WI38 (cell line): ENCODE measurements around the gene PALD1.
A peak's percentile ranks its signal among the peaks of the same experiment; 100 is the strongest.

ENCODE experiments used
- H3K4me3 ChIP-seq: 2 replicates; pipeline ENCODE4 v1.5.1; 2011; ENCODE audit warnings: low read depth, mild to moderate bottlenecking, control low read depth, low read length
- TF ChIP-seq, protein P1 (sequence below): IDR thresholded peaks from 2 replicates; pipeline ENCODE4 v1.5.1; 2012; ENCODE audit warnings: low read depth, mild to moderate bottlenecking, control low read depth, low read length

Gene PALD1

GRCh38 chr10:70552586-70552985 is 74.0 kb downstream of the PALD1 start:
- H3K4me3 ChIP-seq, result no peak overlapping the region
- TF ChIP-seq, protein P1, sequence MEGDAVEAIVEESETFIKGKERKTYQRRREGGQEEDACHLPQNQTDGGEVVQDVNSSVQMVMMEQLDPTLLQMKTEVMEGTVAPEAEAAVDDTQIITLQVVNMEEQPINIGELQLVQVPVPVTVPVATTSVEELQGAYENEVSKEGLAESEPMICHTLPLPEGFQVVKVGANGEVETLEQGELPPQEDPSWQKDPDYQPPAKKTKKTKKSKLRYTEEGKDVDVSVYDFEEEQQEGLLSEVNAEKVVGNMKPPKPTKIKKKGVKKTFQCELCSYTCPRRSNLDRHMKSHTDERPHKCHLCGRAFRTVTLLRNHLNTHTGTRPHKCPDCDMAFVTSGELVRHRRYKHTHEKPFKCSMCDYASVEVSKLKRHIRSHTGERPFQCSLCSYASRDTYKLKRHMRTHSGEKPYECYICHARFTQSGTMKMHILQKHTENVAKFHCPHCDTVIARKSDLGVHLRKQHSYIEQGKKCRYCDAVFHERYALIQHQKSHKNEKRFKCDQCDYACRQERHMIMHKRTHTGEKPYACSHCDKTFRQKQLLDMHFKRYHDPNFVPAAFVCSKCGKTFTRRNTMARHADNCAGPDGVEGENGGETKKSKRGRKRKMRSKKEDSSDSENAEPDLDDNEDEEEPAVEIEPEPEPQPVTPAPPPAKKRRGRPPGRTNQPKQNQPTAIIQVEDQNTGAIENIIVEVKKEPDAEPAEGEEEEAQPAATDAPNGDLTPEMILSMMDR, result no peak

- TF ChIP-seq, protein P1, result no peak
- no peak overlapping the region for H3K4me3 ChIP-seq
These were observed 76.8 kb downstream of the PALD1 start for GRCh38 chr10:70555371-70555770.

DNA sequence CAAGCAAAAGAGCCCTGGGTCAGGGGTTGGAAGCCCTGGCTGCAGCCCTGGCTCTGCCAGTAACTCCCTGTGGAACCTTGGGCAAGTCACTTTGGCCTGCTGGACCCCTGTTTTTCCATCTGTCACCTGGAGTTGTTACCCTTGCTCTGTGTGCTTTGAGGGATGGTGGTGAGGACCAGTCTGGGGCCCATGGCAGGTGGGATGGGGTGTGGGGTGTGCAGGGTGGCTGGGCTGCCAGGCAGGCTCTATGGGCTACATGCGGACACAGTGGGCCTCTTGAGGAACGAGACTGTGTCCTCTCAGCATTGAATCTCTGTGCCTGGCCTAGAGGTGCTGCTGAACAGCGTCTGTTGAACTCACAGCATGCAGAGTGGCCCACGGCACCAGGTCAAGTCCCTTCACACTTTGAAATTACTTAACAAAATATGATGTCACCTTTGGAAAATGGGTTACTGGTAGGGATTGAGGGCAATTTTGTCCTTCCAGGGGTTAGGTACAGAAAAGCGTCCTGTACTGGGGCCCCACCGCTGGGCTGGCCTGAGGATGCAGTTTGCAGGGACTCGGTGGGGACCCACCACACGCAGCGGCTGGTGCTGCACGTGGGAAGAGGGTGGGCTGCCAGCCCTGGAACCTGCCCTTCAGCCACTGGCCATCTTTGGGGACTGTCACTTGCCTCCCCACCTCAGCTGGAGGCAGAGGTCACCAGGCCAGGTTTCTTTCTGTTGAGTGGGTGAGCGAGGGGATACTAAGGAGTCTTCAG is 78.7 kb downstream of the PALD1 start:
- no peak overlapping the region for H3K4me3 ChIP-seq
- TF ChIP-seq, protein P1, result no peak

GRCh38 chr10:70557876-70558275 is 79.3 kb downstream of the PALD1 start:
- TF ChIP-seq, protein P1, result no peak
- no peak overlapping the region for H3K4me3 ChIP-seq

DNA sequence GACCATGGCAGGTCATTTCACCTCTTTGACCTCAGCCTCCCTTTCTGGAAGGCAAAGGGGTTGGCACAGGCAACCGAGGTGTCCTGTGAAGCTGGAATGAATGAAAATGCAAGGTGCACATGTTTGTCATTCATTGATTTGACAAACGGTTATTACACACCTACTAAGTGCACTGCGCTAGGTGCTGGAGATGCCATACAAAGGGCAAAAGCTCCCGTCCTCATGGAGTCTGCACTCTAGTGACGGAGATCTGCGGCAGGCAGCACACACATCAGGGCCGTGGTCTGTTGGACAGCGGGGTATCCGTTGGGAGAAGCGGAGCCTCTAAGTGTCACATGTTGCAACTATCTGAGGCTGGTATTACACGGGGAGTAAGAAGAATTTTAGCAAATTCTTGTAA is 79.7 kb downstream of the PALD1 start:
- TF ChIP-seq, protein P1, result no peak
- H3K4me3 ChIP-seq, result no peak overlapping the region

DNA sequence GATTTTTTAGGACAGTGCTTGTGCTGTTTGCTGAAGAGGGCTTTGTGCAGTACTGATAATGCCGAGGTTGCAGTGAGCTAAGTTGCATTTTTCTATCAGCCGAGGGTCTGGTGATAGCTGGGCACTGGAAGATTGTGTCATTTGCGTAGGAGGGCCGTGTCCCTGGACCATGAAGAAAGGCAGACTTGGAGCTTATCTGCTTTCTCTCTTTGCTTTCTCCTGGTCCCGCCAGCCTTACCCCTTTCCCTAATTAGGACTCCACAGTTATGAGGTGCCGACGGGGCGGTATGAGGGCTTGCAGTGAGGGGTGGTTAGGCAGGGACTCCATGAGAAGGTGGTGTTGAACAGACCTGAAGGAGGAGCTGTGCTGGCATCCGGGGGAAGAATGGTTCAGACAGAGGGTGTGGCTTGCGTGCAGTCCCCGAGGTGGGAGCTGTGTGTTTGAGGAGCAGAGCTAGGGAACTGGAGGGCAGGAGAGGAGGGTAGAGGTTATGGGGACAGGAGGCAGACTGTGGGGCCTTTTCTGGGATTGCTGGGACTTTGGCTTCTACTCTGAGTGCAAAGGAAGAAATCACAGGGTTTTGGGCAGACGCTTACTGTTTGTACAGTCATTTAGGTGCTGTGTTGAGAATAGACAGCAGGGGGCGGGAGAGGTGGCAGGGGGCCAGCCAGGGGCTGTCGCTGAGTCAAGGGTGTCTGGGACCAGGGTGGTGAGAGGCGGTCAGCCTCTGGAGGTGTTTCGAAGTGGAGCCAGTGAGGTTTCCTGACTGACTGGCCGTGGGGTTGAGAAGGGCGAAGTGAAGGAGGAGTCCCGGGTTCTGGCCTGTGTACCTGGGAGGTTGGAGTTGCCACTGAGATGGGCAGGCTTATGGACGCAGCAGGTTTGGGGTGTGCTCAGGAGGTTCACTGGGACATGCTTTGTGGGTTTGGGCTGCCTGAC is 80.6 kb downstream of the PALD1 start:
- TF ChIP-seq, protein P1, result peak; percentile 41
- no peak overlapping the region for H3K4me3 ChIP-seq

DNA sequence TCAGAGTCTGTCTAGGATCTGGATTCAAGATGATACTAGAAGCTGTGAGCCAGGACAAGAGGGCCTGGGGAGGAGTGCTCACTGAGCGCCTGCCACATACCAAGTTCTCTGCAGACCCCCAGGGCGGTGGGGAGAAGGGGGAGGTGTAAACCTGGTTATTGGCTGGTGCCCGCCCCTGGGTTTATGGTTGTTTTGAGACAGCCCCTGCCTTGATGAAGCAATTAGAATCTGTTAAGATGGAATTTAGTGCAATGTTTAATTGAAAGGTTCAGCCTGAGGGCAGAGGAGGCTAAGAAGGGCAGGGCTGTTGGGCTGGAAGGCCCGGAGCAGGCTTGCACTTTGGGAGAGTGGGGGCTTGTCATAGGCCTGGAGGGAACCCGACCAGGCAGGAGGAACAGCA is 81.3 kb downstream of the PALD1 start:
- no peak overlapping the region for H3K4me3 ChIP-seq
- TF ChIP-seq, protein P1, result no peak
